HG02970 (cell line): Measurements from ENCODE around the gene REEP6.
"Not testable (repeated sequence)": the region's sequence is repeated elsewhere in the genome, so short reads cannot be mapped to it uniquely, and the experiment has no call there.

Experiments used
- ATAC-seq: cut with Tn5 transposase; IDR thresholded peaks from one replicate; pipeline ENCODE4 v1.9.1; 2021; ENCODE audit warnings: mild to moderate bottlenecking, moderate library complexity, moderate number of reproducible peaks; ENCODE audit not compliant: unreplicated experiment, low FRiP score

REEP6 gene

DNA sequence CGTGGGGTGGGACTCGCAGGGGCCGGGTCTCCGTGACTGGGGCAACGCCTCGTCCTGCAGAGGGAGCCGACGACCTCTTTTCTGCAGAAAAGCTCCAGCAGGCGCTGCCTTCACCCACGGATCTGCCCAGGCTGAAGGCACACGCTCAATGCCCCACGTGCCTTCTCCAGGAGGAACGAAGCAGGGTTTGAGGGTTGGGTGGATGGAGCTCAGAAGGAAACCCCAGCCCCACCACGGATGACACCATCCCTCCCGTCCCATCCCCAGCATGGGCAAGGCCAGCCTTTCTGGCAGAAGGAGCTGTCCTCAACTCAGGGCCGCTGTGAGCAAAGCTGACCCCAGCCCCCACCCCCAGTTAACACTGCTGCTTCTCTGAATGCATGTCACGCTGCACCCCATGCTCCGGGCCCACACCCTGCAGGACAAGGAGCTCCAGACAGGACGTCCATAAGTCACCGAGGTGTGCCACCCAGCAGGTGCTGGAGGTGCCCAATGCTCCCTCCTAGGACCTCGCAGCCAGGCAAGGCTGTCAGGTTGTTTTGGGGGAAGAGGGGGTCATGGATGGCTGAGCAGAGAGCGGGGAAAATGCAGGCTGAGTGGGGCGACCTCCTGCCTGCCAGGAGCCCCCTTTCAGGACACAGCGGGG lies 19.3 kb upstream of the REEP6 start:
- ATAC-seq: no peak

DNA sequence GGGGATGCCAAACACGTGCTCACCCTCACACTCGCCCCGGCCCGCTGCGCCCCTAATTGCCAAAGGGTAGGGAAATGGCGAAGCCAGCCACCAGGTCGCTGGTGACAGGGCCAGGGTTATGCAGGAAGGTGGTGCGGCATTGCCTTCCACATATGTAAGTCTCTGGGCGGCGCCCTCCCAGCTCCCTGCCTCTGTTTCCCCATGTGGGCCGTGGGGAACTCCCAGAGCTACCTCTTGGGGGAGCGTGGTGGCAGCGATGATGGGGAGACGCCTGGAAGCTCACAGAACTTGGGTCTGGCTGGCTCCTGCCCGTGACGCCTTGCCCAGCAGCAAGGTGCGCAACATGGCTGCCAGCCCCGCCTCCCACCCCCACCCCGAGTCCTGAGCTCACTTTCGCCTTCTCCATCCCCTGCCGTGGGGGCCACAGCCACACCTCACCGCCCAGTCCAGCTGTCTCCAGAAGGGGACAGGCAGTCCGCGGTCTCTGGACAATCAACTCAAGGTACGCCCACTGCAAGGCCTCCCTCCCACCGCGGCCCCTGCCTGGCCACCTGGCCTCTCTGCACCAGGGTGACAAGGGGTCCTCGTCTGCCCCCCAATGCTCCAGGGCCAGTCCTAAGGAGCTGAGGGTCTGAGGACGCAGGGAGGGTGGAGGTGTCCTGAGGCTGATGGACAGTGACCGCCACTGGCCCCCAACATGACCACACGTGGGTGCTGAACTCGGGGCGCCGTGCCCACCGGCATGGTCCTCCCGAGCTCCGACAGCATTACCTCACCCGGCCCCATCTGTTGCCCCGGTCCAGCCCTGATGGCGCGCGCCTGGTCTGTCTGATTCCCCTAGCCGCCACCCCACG lies 18.5 kb upstream of the REEP6 start:
- ATAC-seq: no peak

DNA sequence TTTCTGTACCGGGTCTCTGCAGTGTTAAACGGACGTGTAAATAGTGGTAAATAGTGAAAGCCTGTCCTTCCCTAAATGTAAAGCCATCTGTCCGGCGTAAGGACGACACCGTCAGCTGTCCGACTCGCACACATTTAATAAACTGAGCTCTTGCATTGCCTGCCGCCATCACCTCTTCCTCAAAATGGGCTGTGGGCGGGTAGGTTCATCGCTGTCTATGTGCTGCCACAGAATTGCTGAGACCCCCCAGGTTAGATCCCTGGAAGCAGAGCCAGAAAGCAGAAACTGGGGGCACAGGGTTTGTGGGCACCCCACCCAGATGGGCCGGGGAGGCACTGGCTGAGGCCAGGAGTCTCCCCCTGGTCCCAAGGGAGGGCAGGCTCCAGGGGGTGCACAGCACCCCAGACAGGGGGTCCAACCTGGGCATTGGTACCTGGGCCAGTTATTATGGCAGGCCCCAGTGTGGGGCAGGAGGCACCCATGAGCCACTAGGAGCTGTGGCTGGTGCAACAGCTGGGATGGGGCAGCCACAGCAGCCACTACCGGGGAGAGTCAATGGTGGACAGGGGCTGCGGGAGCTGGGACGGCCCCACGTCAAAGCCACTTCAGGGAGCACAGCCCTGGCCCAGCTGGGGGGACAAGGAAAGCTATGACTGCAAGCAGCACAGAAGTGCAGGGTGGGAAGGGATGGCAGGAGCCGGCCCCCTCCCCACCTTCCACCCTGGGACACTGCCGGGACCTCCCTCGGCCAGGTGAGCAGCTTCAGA lies 17.7 kb upstream of the REEP6 start:
- ATAC-seq: no peak

DNA sequence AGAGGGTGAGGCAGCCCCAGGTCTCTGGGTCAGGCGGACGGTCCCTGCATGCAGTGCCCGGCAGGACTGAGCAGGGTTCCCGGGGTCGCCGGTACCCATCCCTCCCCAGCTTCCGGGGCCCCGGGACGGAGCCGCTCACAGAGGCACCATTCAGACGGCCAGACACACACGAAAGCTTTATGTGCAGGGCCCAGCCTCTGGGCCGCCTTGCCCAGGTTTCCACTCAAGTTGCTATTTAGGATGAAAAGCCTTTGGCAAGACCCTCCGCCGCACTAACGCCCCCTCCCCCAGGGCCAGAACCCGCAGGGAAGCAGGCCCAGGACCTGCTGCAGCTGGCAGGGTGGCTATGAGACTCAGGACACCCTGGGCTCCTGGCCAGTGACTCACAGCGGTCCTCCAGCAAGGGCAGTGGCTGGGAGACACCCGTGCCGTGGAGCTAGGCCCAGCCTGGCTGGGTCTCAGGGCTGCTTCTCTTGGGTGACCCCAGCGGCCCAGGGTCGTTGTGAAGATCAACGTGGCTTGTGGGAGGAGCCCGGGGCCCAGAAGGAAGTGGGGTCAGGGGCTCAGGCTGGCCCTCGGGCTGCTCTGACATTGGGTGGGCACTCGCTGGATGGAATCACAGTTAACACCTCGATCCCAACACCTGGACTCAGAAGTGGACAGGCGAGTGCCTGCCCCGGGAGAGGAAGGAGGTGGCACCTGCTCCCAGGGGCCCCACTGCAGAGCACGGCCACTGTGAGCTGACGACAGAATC lies 16.8 kb upstream of the REEP6 start:
- no peak for ATAC-seq

DNA sequence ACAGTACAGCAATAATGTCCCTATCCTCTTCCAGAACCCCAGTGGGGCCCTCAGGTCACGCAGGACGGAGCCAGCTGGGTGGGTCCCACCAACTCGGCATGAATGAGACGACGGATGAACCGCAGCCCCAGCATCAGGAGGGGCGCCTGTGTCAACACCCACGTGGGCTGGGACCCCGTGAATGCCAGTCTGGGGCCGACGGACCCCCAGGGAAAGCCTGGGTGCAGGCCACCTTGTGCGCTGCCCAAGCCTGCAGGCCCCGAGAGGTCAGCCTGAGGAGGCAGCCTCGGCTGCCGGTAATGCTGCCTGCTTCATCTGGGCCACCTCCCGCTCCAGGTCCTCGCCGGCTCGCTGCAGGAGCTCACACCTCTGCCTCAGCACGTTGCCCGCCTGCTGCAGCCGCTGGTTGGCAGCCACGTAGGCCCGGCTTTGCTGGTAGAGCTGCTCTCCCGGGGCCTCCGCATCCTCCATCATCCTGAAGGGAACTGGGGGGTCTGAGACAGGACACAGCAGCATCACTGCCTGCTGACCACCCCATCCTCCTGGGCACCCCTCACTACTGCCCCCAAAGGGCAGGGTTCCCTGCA lies 16.1 kb upstream of the REEP6 start:
- ATAC-seq: no peak

DNA sequence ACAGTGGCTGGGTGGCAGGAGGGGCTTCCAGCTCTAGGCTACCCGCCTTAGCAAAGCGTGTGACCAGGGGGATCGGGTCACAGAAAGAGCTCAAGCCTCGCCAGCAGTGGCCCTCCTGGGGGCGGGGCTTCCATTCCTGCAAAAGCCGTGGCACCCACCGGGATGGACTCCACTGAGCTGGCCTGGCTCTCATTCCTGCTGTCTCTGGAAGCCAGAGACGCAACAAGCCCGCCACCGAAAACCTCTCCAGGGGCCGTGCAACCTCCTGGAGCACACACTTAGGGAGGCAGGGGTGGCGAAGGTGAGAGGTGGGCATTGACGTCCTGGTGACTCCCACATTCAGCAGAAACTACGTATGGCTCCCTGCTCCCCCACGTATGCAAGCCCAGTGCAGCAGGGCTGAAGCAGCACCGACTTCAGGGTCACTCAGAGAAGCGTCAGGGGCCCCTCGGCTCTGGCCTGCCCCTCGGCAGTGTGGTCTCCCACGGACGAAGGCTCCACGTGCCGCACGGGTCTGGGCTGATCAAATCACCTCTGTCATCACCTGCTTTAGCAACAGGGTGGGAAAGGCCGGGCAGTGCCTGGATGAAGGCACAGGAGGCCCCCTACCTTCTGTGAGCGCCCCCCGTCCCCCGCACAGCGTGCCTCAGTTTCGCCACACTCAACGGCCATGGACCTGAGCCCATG lies 15.1 kb upstream of the REEP6 start:
- no peak for ATAC-seq

DNA sequence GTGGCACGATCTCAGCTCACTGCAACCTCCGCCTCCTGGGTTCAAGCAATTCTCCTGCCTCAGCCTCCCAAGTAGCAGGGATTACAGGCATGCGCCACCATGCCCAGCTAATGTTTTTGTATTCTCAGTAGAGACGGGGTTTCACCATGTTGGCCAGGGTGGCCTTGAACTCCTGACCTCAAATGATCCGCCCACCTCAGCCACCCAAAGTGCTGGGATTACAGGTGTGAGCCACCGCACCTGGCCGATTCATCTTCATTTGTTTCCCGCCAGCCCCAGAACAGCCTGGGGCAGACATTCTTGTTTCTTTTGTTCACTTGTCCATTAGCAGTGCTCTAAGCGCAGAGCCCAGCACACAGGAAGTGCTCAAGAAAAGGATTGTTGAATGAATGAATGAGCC lies 13.9 kb upstream of the REEP6 start:
- ATAC-seq: not testable (repeated sequence)

DNA sequence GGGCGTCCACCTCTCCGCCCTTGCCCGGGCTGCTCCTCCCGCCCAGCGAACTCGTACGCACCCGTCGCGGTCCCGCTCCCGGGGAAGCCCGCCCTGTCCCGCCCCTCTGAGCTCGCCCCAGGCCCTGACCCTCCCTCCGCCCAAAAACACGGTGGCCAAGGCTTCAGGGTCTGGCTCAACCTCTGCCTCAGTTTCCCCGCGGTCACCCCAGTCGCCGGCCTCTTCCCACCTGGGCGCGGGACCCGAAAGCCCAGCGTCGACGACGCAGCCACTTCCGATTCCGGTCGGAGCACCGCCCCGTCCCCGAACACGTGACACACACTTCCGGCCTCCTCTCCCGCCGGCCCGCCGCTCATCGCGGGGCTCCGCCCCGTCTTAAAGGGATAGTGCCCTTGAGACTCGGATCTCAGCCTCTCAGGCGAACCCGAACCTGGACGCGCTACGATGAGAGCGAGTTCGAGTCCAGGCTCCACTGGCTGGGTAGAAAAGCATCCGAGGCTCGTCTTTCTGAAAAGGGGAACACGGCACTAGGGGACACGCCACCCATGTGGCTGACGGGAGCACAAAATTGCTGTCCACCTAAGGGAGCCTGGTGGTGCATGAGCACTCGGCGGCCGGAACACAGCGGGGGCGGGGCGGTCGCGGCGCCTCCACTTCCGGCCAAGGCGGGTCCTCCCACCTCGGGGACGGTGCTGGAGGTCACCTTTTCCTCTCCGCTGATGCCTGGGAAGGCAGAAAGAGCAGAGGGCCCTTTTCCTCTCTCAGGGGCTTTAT lies 11.9 kb upstream of the REEP6 start, which contains the start of gene C19orf25:
C19orf25 (minus strand) TSS at position 282 of the 774 bp plus-strand sequence. CDS start 312 bp downstream, outside the sequence.
- ATAC-seq: peak; percentile 80

DNA sequence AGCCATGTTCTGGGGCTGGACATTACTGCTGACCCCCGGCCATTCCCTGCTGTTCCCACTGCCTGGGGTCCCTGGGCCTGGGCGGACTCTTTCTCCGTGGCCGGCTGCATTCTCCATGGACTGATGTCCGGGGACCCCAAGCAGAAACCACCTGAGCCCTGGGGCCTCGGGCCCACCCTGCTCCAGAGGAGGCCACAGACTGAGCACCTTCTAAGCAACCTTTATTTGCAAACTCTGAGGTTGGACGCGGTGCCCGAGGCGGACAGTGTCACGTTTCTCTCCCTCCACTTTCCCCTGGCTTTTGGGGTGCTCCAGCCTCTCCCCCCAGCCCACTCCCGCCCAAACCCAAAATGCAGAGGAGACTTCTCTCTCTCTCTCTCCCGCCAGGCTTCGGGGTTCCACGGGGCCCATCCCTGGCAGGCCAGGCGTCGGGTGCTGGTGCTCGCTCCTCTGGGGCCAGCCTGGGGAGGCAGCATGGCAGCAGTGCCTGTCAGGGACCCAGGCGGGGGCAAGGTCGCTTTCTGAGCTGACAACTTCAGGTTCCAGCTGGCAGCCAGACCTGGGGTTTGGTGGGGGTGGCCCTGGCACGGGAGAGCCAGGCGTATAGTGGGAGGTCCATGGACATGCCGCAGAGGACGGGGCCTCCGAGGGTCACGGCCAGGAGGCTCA lies 9.6 kb upstream of the REEP6 start:
- ATAC-seq: no peak

DNA sequence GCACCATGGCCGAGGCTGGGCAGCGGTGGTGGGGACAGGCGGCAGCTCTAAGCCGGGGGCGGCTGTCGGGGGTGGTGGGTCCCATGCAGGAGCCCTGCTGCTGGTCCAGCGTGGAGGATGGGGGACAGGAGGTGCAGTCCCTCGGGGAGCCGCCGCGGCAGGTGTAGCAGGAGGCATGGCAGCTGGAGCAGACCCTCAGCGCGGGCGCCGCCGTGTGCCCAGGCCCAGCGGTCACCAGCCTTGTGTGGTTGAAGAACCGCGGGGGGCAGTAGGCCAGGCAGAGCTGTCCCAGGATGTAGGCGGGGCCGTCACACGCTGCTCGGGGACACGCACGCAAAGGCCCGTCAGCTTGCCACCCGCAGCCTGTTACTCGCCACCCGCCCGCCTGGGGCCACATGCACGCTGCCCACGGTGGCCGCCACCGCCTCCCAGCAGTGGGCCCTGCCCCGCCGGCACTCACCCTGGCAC lies 9.1 kb upstream of the REEP6 start:
- ATAC-seq: no peak

DNA sequence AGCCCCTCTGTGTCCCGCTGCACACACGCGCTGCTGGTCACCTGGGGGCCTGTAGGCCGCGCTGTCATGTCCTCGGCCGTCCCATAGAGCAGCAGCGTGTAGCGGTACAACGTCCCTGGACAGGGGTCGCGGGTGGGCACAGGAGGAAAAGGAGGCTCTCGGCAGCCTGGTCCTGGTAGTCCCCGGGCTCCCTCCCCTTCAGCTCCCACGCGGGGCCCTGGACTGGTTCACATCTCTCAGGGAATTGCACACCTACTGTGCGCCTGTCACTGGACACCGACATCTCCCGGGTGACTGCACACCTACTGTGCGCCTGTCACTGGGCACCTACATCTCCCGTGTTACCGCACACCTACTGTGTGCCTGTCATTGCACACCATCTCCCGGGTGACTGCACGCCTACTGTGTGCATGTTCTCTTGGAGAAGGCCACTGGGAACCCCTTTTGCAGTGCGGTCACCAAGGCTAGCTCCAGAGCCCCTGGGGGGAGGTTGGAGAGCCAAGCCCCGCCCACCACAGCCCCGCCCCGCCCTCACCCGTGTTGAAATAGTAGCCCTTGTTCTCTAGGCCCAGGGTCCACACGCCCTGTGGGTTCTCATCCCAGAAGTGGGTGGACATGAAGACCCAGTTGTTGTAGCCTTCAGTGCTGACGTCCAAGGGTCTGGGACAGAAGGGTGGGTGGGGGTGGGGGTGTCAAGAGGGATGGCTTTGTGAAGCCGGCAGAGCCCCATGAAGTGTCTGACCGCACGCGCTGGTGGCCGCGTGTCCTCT lies 8.4 kb upstream of the REEP6 start:
- ATAC-seq: no peak

DNA sequence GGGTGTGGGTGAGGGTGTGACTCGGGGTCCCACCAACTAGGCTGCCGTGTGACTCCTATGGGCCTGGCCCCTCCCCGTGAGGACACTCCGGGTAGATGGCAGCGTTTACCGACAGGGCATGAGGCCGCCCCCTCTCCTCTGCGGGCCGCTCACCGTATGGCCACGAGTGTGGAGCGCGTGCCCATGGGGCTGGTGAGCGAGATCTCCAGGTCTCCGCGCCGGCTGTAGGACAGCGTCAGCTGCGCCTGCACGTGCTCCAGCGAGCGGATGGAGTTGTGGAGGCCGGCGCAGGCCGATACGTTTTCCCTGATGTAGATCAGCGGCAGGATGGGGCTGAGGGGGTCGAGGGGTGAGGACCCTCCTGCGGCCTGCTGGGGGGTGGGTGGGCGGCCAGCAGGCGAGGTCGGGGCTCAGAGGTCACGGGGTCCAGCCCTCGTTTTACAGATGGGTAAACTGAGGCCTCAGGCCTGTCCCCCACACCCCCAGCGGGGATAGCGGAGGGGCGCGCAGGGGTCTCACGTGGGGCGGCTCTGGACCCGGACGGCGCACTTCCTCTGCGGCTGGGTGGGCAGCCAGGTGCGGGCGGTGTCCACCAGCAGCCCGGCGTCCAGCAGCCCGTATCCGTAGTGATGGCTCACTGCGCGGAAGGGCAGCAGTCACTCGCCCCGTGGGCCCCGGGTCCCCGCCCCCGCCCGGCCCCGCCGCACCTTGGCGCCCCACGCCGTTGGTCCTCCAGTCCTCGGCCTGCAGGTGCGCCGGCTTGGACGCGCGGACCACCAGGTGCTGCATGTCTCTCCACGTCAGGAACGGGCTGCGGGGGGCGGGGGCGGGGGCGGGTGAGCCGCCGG lies 7.6 kb upstream of the REEP6 start:
- ATAC-seq: no peak

DNA sequence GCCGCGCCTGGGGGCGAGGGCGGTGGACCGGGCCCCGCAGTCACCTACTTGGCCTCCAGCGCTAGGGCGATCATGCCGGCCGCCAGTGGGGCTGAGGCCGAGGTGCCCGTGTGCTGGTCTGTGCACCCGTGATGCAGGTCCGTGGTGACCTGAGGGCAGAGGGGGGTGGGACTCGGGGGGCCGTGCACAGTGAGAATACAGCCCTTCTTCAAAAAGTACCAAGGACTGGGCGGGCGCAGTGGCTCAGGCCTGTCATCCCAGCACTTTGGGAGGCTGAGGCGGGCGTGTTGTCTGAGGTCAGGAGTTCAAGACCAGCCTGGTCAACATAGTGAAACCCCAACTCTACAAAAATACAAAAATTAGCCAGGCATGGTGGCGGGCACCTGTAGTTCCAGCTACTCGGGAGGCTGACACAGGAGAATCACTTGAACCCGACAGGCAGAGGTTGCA lies 7.0 kb upstream of the REEP6 start:
- no peak for ATAC-seq

DNA sequence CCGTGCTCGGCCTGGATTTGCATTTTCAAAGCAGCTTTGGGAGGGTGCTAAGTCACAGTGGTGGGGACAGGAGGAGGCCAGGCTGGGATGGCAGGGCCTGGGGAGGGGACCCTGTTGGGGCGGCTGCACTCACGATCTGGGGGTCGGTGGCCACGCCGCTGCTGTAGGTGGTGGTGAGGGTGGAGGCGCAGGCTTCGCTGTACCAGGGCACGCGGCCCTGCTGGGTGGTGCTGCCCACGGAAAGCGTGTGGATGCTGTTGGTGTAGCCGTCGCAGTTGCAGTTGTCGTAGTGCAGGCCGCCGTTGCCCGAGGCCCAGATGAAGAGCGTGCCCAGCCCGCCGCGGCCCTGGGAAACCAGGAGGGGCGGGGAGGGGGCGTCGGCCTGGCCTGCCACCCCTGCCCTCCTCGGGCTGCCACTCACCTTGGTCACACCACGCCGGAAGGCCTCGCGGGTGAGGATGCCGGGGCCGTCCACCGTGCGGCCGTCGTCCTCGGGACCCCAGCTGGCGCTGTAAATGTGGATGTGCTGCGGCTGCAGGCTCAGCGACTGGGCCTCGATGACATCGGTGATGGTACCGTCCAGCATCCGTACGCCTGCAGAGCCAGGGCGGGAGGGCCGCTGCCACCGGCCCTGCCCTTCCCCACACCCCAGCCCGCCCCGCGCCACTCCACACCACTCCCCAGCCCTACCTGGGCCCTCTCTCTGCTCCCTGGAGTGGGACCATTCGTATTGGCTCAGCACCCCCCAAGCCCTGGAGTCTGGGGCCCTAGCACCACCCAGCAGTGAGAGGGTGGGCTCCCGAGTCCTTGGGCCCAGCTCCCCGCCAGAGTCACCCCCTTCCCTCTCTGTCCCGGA lies 4.0 kb upstream of the REEP6 start:
- ATAC-seq: no peak

DNA sequence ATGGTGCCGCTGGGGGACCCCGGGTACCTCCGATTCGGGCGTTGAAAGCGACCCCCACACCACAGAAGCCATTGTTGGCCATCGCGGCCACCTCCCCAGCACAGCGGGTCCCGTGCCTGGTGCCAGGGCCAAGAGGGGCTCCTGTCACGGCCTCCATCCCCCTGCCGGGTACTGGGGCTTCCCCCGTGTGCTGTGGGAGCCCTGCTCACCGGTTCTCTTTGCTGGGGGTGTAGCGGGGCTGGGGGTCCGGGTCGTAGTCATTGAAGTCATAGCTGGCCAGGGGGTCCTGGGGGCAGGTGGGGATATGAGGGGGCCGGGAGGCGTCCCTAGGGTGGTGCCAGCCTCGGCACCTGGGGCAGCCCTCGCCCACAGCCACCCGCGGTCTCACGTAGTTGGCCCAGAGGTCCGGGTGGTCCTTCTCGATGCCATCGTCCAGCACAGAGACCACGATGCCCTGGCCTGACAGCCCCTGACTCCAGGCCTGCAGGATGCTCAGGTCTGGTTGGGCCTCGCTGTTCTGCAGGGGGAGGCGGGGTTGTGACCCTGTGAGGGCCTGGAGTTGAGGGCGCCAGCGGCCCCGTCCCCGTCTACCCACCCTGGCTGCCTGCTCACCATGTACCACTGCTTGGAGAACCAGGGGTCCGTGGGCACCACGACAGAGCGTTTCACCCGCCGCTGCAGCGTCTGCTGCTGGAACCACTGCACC lies 3.3 kb upstream of the REEP6 start:
- no peak for ATAC-seq
